Inflammatory macrophage treated with lipopolysaccharide for 1 hour (primary cell): ENCODE results near the gene HDHD2.

ENCODE experiments used
- DNase-seq, 2 donors: peaks; one replicate each; pipeline ENCODE4 v3.0.0-alpha.2; 2020 to 2022

HDHD2 gene

DNA sequence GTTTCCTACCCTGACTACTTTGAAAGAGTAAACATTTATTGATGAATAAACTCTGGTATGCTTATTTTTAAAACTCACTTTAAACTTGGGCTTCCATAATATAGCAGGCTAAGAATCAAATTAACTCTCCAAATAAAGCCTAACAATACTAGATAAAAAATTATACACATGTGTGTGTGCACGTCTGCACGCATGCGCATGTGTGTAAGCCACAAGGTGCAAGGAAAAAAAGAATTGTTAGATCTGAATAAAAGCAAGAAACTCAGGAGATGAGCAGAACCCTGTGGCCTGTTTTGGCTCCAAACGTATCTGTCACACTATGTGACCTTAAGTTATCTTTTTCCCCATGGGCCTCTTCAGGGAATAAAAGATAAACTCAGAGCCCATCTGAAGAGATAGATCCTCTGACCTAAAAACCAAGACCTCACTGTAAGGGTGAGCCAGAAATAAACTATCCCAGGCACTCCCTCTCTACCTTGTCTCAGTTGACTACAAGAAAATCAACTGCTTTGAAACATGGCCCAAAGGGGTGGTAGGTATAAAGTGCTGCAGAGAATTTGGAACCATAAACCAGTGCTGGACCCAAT, 6.3 kb downstream of the HDHD2 start:
- no peak for DNase-seq

- no peak for DNase-seq
Measured at GRCh38 chr18:47143153-47143552, 7.1 kb downstream of the HDHD2 start.

DNA sequence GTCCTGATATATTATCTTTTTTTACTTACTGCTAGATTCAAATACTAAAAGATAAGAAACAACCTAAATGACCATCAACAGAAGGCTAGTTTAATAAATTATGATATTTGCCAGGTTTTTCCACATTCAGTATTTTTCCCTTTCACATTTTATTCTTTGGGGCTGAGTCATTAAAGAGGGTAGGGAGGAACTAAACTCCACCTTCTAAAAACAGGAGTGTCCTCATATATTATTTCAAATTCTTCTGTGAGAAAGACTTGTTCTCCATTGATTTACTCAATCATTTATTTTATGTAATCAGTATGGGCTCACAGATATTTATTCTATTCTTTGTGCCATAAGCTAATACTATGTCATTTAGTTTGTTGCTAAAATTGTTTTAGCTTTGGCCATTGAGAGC, 9.0 kb downstream of the HDHD2 start:
- DNase-seq, result no peak

GRCh38 chr18:47121146-47121545, 29.2 kb downstream of the HDHD2 start:
- peak; percentile 60 to 76 for DNase-seq

DNA sequence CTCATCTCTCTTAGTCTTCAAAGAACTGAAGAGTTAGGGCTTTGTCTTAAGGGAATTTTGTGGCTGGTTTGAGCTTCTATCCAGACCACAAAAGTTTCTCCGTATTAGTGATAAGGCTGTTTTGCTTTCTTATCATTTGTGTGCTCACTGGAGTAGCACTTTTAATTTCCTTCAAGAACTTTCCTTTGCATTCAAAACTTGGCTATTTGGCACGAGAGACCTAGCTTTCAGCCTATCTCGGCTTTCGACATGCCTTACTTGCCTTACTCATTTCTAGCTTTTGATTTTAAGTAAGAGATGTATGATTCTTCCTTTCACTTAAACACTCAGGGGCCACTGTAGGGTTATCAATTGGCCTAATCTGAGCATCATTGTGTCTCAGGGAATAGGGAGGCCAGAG, 29.9 kb downstream of the HDHD2 start:
- DNase-seq, result no peak

GRCh38 chr18:47118981-47119380, 31.3 kb downstream of the HDHD2 start:
- DNase-seq, result no peak

GRCh38 chr18:47115205-47115604, 35.1 kb downstream of the HDHD2 start:
- no peak for DNase-seq

DNA sequence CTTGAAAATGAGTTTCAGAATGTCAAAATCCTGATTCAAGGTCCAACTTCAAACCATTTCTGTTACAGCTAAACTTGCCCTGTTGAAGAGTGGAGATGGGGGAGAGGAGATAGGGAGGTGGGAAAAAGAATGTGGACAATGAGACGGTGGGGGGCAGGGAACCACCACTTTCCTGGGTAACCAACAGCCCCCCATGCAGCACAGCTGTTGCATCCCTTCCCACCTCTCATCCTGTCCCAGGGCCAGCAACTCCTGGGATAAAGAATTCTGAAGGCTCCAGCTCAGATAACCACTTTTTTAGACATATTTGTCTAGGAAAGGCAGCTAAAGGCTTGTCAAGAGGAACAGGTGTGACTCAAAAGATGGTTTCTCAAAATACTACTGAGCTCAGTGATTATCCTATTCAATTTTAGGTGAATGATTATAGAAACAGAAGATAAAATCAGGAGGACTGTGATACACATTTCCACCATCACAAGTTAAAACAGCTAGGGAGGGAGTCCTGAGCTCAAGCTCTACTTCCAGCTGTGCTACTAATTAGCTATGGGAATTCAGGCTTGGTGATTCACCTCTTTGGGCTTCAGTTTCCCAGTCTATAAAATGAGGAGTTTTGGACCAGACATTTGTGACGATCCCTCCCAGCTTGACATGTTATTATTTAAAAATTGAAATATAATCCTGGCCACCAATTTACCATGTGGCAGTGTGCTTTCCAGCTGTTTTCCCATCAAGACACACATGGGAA, 36.3 kb downstream of the HDHD2 start:
- DNase-seq, result no peak

GRCh38 chr18:47110492-47111274, 39.6 kb downstream of the HDHD2 start:
- DNase-seq, result no peak

- DNase-seq, result no peak
Measured at GRCh38 chr18:47109720-47110119, 40.6 kb downstream of the HDHD2 start.

DNA sequence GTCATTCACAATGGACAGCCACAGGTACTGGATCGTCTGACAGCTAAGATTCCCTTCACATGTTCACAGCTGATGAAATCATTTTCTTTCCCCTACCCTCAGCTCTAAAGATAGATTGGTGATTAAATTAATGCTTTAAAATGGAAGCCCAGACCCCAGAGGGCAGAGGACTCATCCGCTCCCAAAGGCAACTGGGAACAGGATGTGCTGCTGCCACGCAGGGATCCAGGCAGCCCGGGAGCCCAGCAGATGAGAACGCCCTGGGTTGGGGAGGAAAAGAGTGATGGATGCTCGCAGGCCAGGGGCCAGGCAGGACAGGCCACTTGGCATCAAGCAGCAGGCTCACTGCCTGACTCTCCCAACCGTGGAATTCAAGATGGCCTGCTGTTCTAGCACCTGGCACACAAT, 41.3 kb downstream of the HDHD2 start:
- DNase-seq, result no peak

DNA sequence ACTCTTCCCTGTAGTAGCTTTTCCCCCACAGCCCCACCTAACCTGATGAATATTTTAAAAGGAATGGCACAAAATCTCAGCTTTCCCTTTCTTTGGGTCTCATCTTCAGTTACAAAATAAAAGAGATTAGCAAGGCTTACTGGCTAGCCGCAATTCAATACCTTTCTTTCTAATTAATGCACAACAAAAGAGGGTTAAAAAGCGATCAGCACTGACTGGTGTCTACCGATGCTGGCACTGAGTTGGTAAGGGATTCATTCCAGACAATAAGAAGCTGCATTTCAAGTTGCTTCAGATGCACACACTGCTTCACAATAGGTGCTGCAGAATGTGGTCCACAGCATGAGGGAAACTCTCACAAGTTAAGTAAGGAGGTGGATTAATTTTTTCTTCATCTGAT, 41.9 kb downstream of the HDHD2 start:
- no peak for DNase-seq

- DNase-seq, result peak; percentile 4 to 62
Measured at GRCh38 chr18:47100212-47100831, 50.0 kb downstream of the HDHD2 start.

- DNase-seq, result no peak
Measured at GRCh38 chr18:47095810-47096209, 54.5 kb downstream of the HDHD2 start.

- DNase-seq, result no peak
Measured at GRCh38 chr18:47087676-47088075, 62.6 kb downstream of the HDHD2 start.

DNA sequence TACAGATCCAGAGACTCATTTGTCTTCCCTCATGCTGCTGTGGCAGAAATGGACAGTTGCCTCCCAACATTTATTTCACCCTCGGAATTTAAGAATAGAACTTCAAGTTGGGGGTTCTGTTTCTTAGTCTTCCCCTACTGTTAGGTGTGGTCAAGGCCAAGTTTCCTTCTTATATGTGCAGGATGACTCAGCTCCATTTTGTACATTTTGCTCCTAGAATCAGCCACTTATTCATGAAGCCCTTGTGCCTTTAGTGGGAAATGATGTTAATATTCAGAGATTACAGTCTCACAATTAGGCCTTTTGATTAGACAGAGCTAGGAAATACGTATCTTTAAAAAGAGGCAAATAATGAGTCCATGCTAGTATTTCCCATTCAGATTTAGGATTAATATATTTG, 68.7 kb downstream of the HDHD2 start:
- DNase-seq, result no peak

DNA sequence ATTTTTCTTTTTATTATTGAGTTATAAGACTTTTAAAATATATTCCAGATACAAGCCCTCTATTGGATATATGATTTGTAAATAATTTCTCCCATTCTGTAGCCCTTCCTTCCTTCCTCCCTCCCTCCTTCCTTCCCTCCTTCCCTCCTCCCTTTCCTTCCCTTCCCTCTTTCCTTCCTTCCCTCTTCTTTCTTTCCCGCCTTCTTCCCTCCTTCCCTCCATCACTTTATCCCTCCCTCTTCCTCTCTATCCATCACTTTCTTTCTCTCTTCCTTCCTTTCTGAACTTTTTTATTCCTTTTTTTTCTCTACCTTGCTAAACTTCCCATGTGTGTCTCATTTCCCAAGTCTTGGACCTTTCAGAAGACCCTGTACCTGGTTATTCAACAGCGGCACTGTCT, 69.4 kb downstream of the HDHD2 start:
- DNase-seq, result no peak

DNA sequence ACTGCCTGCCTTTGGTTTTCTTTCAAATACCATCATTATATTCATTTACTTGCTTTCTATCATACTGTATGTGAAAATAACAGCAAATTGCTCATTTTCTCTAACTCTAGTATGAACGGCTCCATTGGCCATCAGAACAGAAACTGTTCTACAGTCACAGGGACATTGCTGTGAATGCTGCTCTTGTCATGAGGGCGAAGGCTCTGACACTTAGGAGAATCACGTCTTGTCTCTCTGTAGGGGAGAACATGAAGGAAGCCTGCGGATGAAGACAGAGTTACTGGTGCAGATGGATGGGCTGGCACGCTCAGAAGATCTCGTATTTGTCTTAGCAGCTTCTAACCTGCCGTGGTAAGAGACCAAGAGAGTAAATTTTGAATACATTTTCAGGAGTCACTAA, 73.2 kb downstream of the HDHD2 start:
- DNase-seq, result no peak

DNA sequence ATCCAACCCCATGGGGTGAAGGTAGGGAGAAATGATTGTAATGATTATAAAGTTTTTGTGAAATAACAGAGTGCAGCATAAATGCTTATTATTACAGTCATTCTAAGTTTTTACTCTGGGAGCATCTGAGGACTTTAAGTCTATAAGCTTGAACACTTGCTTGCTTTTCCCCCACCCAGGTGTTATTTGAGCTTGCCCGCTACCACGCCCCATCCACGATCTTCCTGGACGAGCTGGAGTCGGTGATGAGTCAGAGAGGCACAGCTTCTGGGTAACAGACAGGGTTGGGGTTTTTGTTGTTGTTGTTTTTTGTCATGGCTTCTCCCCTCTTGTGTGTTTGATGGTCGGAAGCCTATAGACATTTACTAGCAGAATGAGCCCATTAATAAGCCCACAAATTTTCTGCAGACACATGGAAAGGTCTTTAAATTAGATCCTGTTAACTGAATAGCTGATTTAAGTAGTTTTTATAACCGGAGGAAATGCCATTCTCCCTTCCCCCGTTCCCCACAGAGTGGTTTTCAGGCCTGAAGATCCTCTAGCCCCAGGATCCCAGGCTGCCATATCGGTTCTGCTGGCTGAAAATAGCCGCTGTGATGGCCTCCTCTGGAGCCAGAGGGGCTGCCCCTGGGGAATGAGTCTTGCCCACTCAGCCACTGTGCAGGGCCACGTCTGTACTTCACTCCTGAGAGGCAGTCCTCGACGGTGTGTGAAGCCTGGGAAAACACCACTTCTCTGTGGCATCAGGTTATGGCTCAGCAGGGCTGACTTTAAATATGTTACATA, 75.0 kb downstream of the HDHD2 start:
- DNase-seq, result no peak

DNA sequence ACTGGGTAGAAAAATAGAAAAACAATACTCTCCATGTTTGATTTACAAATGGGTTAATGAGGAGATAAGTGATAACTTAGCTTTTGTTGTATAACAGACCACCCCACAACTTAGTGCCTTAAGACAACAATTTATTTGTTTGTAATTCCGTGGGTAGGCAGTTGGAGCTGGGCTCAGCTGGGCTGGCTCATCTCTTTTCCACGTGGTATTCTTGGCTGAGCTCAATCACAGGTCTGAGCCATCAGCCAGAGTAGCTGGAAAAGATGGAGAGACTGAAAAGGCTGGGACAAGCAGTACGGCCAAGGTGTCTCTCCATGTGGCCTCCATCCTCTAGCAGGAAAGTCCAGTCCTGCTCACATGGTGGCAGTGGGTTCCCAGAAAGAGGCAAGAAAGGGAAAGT, 82.7 kb downstream of the HDHD2 start:
- DNase-seq, result no peak

- DNase-seq, result no peak
Measured at GRCh38 chr18:47063096-47063495, 87.2 kb downstream of the HDHD2 start.

DNA sequence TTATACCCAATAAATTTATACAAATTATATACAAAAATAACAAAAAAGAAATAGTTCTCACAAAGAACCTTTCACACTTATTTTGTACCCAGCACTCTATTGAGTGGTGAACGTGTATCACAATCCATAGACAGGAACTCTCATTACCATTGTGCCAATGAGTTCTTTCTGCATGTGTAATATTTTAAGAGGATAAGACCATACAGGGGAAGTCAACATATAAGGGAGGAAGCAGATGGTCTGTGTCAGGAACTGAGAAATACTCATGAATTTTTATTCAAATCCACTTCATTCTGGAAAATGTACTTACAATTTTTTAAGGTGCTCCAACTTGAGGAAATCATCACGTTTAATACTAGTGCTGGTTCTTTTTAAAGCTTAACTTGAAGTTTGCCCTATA, 87.8 kb downstream of the HDHD2 start:
- no peak for DNase-seq
